UCSD-AML1 (cell line): ENCODE data around the gene WNT3.
"Not testable (repeated sequence)": the region's sequence is repeated elsewhere in the genome, so short reads cannot be mapped to it uniquely, and the experiment has no call there.

Source experiments
- DNase-seq: peaks from one replicate; lab custom pipeline; 2025; ENCODE audit not compliant: unreplicated experiment; lab: John Stamatoyannopoulos, UW

Gene WNT3

GRCh38 chr17:46814446-46814845 is 4.0 kb downstream of the WNT3 start:
- DNase-seq, result no peak

GRCh38 chr17:46813920-46814319 is 4.6 kb downstream of the WNT3 start:
- DNase-seq, result no peak

GRCh38 chr17:46812624-46813318 is 5.7 kb downstream of the WNT3 start:
- no peak for DNase-seq

GRCh38 chr17:46811978-46812583 is 6.4 kb downstream of the WNT3 start:
- no peak for DNase-seq

- no peak for DNase-seq
Observed at GRCh38 chr17:46810837-46811236, 7.7 kb downstream of the WNT3 start.

- DNase-seq, result no peak
Observed at GRCh38 chr17:46809110-46809571, 9.4 kb downstream of the WNT3 start.

- DNase-seq, result no peak
Observed at GRCh38 chr17:46805771-46806170, 12.7 kb downstream of the WNT3 start.

- no peak for DNase-seq
Observed at GRCh38 chr17:46803544-46803943, 14.9 kb downstream of the WNT3 start.

GRCh38 chr17:46802800-46803199 is 15.7 kb downstream of the WNT3 start:
- no peak for DNase-seq

GRCh38 chr17:46800573-46800972 is 17.9 kb downstream of the WNT3 start:
- no peak for DNase-seq

- DNase-seq, result no peak
Observed at GRCh38 chr17:46796956-46797530, 21.4 kb downstream of the WNT3 start.

GRCh38 chr17:46796524-46796923 is 22.0 kb downstream of the WNT3 start:
- DNase-seq, result no peak

GRCh38 chr17:46796084-46796483 is 22.4 kb downstream of the WNT3 start:
- no peak for DNase-seq

- no peak for DNase-seq
Observed at GRCh38 chr17:46795379-46795952, 23.0 kb downstream of the WNT3 start.

GRCh38 chr17:46794318-46794717 is 24.2 kb downstream of the WNT3 start:
- DNase-seq, result no peak

GRCh38 chr17:46793541-46793940 is 25.0 kb downstream of the WNT3 start:
- DNase-seq, result no peak

GRCh38 chr17:46793023-46793422 is 25.5 kb downstream of the WNT3 start:
- not testable (repeated sequence) for DNase-seq

GRCh38 chr17:46792071-46792470 is 26.4 kb downstream of the WNT3 start:
- no peak for DNase-seq

GRCh38 chr17:46791531-46791930 is 27.0 kb downstream of the WNT3 start:
- DNase-seq, result no peak

GRCh38 chr17:46790216-46790615 is 28.3 kb downstream of the WNT3 start:
- DNase-seq, result no peak

GRCh38 chr17:46789610-46790009 is 28.9 kb downstream of the WNT3 start:
- DNase-seq, result no peak

- DNase-seq, result no peak
Observed at GRCh38 chr17:46788796-46789195, 29.7 kb downstream of the WNT3 start.
